ENCODE results near the gene GPATCH1.
"Not testable (repeated sequence)": the region's sequence is repeated elsewhere in the genome, so short reads cannot be mapped to it uniquely, and the experiment has no call there.

The GPATCH1 gene

GRCh38 chr19:33147538-33147937 is 66.6 kb downstream of the GPATCH1 start:
- Histone ChIP-seq H3K4me1 (ENCODE audit: insufficient read depth, low read length, severe bottlenecking) (no peaks in the 10 kb centered on the region), H2AFZ (ENCODE audit: low read length) (no peak overlapping the region), H3K36me3 (ENCODE audit: insufficient read depth, low read length) (no peaks in the 10 kb centered on the region), H3K27ac (ENCODE audit: low read depth, low read length, poor library complexity, severe bottlenecking) (no peak overlapping the region), H4K20me1 (ENCODE audit: insufficient read depth, low read length) (no peaks in the 10 kb centered on the region), H3K9me2 (ENCODE audit: low read depth, low read length) (no peaks in the 10 kb centered on the region), H3K27me3 (ENCODE audit: insufficient read depth, low read length) (no peaks in the 10 kb centered on the region), H3K9me3 (ENCODE audit: low read length) (no peaks in the 10 kb centered on the region), H3K9ac (ENCODE audit: low read length) (no peak overlapping the region), H3K4me2 (ENCODE audit: low read length) (no peak overlapping the region), H3F3A (ENCODE audit: insufficient read depth, low read length) (no peaks in the 10 kb centered on the region), H3K79me2 (ENCODE audit: insufficient read depth, low read length) (no peaks in the 10 kb centered on the region), H3K4me3 (ENCODE audit: low read depth, low read length, poor library complexity, severe bottlenecking) (no peak overlapping the region)
- TF ChIP-seq, protein P1, sequence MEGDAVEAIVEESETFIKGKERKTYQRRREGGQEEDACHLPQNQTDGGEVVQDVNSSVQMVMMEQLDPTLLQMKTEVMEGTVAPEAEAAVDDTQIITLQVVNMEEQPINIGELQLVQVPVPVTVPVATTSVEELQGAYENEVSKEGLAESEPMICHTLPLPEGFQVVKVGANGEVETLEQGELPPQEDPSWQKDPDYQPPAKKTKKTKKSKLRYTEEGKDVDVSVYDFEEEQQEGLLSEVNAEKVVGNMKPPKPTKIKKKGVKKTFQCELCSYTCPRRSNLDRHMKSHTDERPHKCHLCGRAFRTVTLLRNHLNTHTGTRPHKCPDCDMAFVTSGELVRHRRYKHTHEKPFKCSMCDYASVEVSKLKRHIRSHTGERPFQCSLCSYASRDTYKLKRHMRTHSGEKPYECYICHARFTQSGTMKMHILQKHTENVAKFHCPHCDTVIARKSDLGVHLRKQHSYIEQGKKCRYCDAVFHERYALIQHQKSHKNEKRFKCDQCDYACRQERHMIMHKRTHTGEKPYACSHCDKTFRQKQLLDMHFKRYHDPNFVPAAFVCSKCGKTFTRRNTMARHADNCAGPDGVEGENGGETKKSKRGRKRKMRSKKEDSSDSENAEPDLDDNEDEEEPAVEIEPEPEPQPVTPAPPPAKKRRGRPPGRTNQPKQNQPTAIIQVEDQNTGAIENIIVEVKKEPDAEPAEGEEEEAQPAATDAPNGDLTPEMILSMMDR (IDR thresholded peaks at IDR 0.05; ENCODE audit: low read length), result no peak
- TF ChIP-seq EZH2 (IDR thresholded peaks at IDR 0.05; ENCODE audit: borderline replicate concordance, low read length), result no peak

DNA sequence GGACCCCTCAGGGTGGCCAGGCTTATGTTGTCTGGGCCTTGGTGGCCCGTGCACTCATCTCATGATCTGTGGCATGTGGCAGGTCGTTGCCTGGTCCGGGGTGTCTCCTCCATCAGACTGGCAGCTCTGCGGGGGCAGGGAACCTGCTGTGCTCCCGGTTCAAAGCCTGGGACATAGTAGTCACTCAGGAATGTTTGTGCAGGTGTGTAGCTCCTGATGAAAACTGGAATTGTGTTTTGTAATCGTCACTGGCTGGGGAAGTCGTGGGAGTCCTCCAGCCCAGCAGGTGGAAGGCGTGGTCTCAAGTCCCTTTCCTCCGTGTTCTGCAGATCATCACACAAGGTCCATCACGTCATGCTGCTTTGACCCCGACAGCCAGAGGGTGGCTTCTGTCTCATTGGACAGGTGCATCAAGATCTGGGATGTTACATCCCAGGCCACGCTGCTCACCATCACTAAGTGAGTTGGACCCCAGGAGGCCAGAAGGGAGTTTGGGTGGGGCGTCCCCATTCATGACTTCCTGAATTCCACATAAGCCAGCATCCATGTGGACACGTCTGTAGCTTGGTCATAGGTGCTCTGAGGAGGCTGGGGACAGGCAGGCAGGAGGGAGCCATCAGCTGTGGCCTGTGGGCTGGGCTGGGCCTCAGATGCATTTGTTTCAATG is 70.0 kb downstream of the GPATCH1 start:
- H3K27me3 ChIP-seq (ENCODE audit: insufficient read depth, low read length), result no peaks in the 10 kb centered on the region
- no peaks in the 10 kb centered on the region for H3K79me2 ChIP-seq (ENCODE audit: insufficient read depth, low read length)
- H3K4me2 ChIP-seq (ENCODE audit: low read length), result no peak overlapping the region
- H3K9me2 ChIP-seq (ENCODE audit: low read depth, low read length), result no peaks in the 10 kb centered on the region
- H4K20me1 ChIP-seq (ENCODE audit: insufficient read depth, low read length), result no peaks in the 10 kb centered on the region
- no peaks in the 10 kb centered on the region for H3K36me3 ChIP-seq (ENCODE audit: insufficient read depth, low read length)
- H3K9ac ChIP-seq (ENCODE audit: low read length), result no peak overlapping the region
- no peaks in the 10 kb centered on the region for H3K4me1 ChIP-seq (ENCODE audit: insufficient read depth, low read length, severe bottlenecking)
- TF ChIP-seq, protein P1 (IDR thresholded peaks at IDR 0.05; ENCODE audit: low read length), result no peak
- no peak for TF ChIP-seq EZH2 (IDR thresholded peaks at IDR 0.05; ENCODE audit: borderline replicate concordance, low read length)
- no peak overlapping the region for H3K4me3 ChIP-seq (ENCODE audit: low read depth, low read length, poor library complexity, severe bottlenecking)
- no peaks in the 10 kb centered on the region for H3F3A ChIP-seq (ENCODE audit: insufficient read depth, low read length)
- H3K9me3 ChIP-seq (ENCODE audit: low read length), result no peaks in the 10 kb centered on the region
- H2AFZ ChIP-seq (ENCODE audit: low read length), result no peak overlapping the region
- H3K27ac ChIP-seq (ENCODE audit: low read depth, low read length, poor library complexity, severe bottlenecking), result no peak overlapping the region

DNA sequence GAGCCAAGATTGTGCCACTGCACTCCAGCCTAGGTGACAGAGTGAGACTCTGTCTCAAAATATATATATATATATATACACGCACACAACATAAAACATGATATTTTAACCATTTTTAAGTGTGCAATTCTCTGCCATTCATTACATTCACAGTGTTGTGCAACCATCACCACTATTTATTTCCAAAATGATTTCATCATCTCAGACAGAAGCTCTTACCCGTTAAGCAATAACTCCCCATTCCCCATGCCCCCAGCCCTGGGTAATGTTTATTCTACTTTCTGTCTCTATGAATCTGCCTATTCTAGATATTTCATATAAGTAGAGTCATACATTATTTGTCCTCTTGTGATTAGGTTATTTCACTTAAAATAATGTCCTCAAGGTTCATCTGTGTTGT is 71.2 kb downstream of the GPATCH1 start:
- Histone ChIP-seq H3K4me1 (ENCODE audit: insufficient read depth, low read length, severe bottlenecking) (no peaks in the 10 kb centered on the region), H3K4me3 (ENCODE audit: low read depth, low read length, poor library complexity, severe bottlenecking) (no peak overlapping the region), H3K4me2 (ENCODE audit: low read length) (no peak overlapping the region), H4K20me1 (ENCODE audit: insufficient read depth, low read length) (no peaks in the 10 kb centered on the region), H3F3A (ENCODE audit: insufficient read depth, low read length) (no peaks in the 10 kb centered on the region), H3K36me3 (ENCODE audit: insufficient read depth, low read length) (no peaks in the 10 kb centered on the region), H3K27ac (ENCODE audit: low read depth, low read length, poor library complexity, severe bottlenecking) (no peak overlapping the region), H3K9me3 (ENCODE audit: low read length) (no peaks in the 10 kb centered on the region), H3K9ac (ENCODE audit: low read length) (no peak overlapping the region), H3K79me2 (ENCODE audit: insufficient read depth, low read length) (no peaks in the 10 kb centered on the region), H2AFZ (ENCODE audit: low read length) (no peak overlapping the region), H3K27me3 (ENCODE audit: insufficient read depth, low read length) (no peaks in the 10 kb centered on the region), H3K9me2 (ENCODE audit: low read depth, low read length) (no peaks in the 10 kb centered on the region)
- TF ChIP-seq EZH2 (IDR thresholded peaks at IDR 0.05; ENCODE audit: borderline replicate concordance, low read length), result no peak
- TF ChIP-seq, protein P1 (IDR thresholded peaks at IDR 0.05; ENCODE audit: low read length), result no peak

GRCh38 chr19:33152625-33153024 is 71.6 kb downstream of the GPATCH1 start:
- not testable (repeated sequence) for H3K79me2 ChIP-seq (ENCODE audit: insufficient read depth, low read length); H4K20me1 ChIP-seq (ENCODE audit: insufficient read depth, low read length); H3K4me3 ChIP-seq (ENCODE audit: low read depth, low read length, poor library complexity, severe bottlenecking); H2AFZ ChIP-seq (ENCODE audit: low read length); H3K4me1 ChIP-seq (ENCODE audit: insufficient read depth, low read length, severe bottlenecking); H3K9ac ChIP-seq (ENCODE audit: low read length); H3K9me3 ChIP-seq (ENCODE audit: low read length); H3F3A ChIP-seq (ENCODE audit: insufficient read depth, low read length); H3K27me3 ChIP-seq (ENCODE audit: insufficient read depth, low read length); H3K36me3 ChIP-seq (ENCODE audit: insufficient read depth, low read length); H3K9me2 ChIP-seq (ENCODE audit: low read depth, low read length); H3K4me2 ChIP-seq (ENCODE audit: low read length); H3K27ac ChIP-seq (ENCODE audit: low read depth, low read length, poor library complexity, severe bottlenecking)

DNA sequence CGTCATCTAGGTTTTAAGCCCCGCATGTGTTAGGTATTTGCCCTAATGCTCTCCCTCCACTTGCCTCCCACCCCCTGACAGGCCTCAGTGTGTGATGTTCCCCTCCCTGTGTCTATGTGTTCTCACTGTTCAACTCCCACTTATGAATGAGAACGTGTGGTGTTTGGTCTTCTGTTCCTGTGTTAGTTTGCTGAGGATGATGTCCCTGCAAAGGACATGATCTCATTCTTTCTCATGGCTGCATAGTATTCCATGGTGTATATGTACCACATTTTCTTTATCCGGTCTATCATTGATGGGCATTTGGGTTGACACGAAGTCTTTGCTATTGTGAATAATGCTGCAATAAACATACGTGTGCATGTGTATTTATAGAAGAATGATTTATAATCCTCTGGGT is 73.3 kb downstream of the GPATCH1 start:
- H3K9me2 ChIP-seq (ENCODE audit: low read depth, low read length); H3K27ac ChIP-seq (ENCODE audit: low read depth, low read length, poor library complexity, severe bottlenecking); H3F3A ChIP-seq (ENCODE audit: insufficient read depth, low read length); H3K27me3 ChIP-seq (ENCODE audit: insufficient read depth, low read length); H2AFZ ChIP-seq (ENCODE audit: low read length); H3K9ac ChIP-seq (ENCODE audit: low read length); H3K36me3 ChIP-seq (ENCODE audit: insufficient read depth, low read length); H3K4me3 ChIP-seq (ENCODE audit: low read depth, low read length, poor library complexity, severe bottlenecking); H3K4me2 ChIP-seq (ENCODE audit: low read length); H3K79me2 ChIP-seq (ENCODE audit: insufficient read depth, low read length); H3K9me3 ChIP-seq (ENCODE audit: low read length); H3K4me1 ChIP-seq (ENCODE audit: insufficient read depth, low read length, severe bottlenecking); H4K20me1 ChIP-seq (ENCODE audit: insufficient read depth, low read length): not testable (repeated sequence)
